GM23338 (cell line): ENCODE measurements around the gene ENC1.

Experiments used
- CREB1 ChIP-seq: fragments of 250-450 bp; sonication (Bioruptor Pico); IDR thresholded peaks from 2 replicates; pipeline ENCODE4 v1.5.0; 2020; ENCODE audit warnings: low read depth, mild to moderate bottlenecking, moderate library complexity
- EZH2 ChIP-seq: fragments of 200-600 bp; sonication (generic); IDR thresholded peaks from one replicate; pipeline ENCODE4 v1.8.0; 2017; ENCODE audit warnings: antibody characterized with exemption, mild to moderate bottlenecking, low read depth; ENCODE audit not compliant: unreplicated experiment
- EZH2phosphoT487 ChIP-seq: fragments of 200-600 bp; sonication (generic); IDR thresholded peaks from one replicate; pipeline ENCODE4 v1.8.1; 2018; ENCODE audit warnings: antibody characterized with exemption; ENCODE audit not compliant: unreplicated experiment
- JUNB ChIP-seq: IDR thresholded peaks from one replicate; pipeline ENCODE4 v1.6.1; 2016; ENCODE audit warnings: antibody characterized with exemption; ENCODE audit not compliant: unreplicated experiment
- POLR2AphosphoS5 ChIP-seq: IDR thresholded peaks from 2 replicates; pipeline ENCODE4 v1.6.1; 2016; ENCODE audit warnings: antibody characterized with exemption, low read depth
- STAT1 ChIP-seq: IDR thresholded peaks from one replicate; pipeline ENCODE4 v1.6.1; 2016; ENCODE audit warnings: antibody characterized with exemption; ENCODE audit not compliant: unreplicated experiment
- ZNF331 ChIP-seq: fragments of 250-450 bp; sonication (Bioruptor Pico); IDR thresholded peaks from 2 replicates; pipeline ENCODE4 v1.5.0; 2020; ENCODE audit warnings: low read depth, mild to moderate bottlenecking, moderate library complexity
- TF ChIP-seq, protein P1 (sequence below), 2 experiments: fragments of 200-600 bp in 1 of 2; sonication (generic) in 1 of 2; conservative IDR thresholded peaks; 2 replicates each; pipeline versions ENCODE4 v1.5.1 to v1.6.1; 2016 to 2017; ENCODE audit warnings: antibody characterized with exemption in 2 of 2, low read depth in 2 of 2, mild to moderate bottlenecking in 2 of 2, moderate library complexity in 1 of 2
- TF ChIP-seq, protein P2 (sequence below): IDR thresholded peaks from one replicate; pipeline ENCODE4 v1.6.1; 2018; ENCODE audit warnings: antibody characterized with exemption; ENCODE audit not compliant: unreplicated experiment
- TF ChIP-seq, protein P3 (sequence below): IDR thresholded peaks from 2 replicates; pipeline ENCODE4 v1.6.1; 2016; ENCODE audit warnings: antibody characterized with exemption

DNA sequence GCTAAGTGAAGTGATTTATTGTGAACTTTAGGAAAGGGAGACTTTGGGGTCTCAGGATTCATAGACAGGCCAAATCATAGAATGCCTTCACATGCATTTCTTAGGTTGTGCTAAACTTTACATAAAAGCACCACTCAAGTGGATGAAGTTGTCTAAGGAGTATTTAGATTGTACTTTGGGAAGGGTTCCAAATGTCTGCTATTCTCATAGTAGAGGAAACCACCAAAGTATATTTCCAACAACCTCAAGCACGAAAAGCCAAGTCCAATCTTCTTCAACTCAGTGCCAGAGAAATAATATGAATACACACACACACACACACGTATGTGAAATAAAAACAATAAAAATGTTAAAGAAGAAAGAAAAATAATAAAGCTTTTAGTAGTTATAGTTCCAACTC is 41.8 kb downstream of the ENC1 start:
- TF ChIP-seq, protein P1, sequence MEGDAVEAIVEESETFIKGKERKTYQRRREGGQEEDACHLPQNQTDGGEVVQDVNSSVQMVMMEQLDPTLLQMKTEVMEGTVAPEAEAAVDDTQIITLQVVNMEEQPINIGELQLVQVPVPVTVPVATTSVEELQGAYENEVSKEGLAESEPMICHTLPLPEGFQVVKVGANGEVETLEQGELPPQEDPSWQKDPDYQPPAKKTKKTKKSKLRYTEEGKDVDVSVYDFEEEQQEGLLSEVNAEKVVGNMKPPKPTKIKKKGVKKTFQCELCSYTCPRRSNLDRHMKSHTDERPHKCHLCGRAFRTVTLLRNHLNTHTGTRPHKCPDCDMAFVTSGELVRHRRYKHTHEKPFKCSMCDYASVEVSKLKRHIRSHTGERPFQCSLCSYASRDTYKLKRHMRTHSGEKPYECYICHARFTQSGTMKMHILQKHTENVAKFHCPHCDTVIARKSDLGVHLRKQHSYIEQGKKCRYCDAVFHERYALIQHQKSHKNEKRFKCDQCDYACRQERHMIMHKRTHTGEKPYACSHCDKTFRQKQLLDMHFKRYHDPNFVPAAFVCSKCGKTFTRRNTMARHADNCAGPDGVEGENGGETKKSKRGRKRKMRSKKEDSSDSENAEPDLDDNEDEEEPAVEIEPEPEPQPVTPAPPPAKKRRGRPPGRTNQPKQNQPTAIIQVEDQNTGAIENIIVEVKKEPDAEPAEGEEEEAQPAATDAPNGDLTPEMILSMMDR (conservative IDR thresholded peaks at IDR 0.05; ENCODE audit: low read depth in 2 of 2) = no peak
- TF ChIP-seq EZH2 (no peak), POLR2AphosphoS5 (no peak), STAT1 (no peak), EZH2phosphoT487 (no peak), JUNB (no peak), ZNF331 (no peak), CREB1 (CRISPR knock-in tag) (no peak)
- TF ChIP-seq, protein P2, sequence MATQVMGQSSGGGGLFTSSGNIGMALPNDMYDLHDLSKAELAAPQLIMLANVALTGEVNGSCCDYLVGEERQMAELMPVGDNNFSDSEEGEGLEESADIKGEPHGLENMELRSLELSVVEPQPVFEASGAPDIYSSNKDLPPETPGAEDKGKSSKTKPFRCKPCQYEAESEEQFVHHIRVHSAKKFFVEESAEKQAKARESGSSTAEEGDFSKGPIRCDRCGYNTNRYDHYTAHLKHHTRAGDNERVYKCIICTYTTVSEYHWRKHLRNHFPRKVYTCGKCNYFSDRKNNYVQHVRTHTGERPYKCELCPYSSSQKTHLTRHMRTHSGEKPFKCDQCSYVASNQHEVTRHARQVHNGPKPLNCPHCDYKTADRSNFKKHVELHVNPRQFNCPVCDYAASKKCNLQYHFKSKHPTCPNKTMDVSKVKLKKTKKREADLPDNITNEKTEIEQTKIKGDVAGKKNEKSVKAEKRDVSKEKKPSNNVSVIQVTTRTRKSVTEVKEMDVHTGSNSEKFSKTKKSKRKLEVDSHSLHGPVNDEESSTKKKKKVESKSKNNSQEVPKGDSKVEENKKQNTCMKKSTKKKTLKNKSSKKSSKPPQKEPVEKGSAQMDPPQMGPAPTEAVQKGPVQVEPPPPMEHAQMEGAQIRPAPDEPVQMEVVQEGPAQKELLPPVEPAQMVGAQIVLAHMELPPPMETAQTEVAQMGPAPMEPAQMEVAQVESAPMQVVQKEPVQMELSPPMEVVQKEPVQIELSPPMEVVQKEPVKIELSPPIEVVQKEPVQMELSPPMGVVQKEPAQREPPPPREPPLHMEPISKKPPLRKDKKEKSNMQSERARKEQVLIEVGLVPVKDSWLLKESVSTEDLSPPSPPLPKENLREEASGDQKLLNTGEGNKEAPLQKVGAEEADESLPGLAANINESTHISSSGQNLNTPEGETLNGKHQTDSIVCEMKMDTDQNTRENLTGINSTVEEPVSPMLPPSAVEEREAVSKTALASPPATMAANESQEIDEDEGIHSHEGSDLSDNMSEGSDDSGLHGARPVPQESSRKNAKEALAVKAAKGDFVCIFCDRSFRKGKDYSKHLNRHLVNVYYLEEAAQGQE = no peak
- TF ChIP-seq, protein P3, sequence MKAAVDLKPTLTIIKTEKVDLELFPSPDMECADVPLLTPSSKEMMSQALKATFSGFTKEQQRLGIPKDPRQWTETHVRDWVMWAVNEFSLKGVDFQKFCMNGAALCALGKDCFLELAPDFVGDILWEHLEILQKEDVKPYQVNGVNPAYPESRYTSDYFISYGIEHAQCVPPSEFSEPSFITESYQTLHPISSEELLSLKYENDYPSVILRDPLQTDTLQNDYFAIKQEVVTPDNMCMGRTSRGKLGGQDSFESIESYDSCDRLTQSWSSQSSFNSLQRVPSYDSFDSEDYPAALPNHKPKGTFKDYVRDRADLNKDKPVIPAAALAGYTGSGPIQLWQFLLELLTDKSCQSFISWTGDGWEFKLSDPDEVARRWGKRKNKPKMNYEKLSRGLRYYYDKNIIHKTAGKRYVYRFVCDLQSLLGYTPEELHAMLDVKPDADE = no peak
